ENCODE measurements around the gene MEGF6.
"Not testable (repeated sequence)": the region's sequence is repeated elsewhere in the genome, so short reads cannot be mapped to it uniquely, and the experiment has no call there.

The MEGF6 gene

GRCh38 chr1:3578433-3578805, 32.9 kb downstream of the MEGF6 start:
- no peak overlapping the region for H3K4me3 Mint-ChIP-seq
- H3K4me1 Mint-ChIP-seq (ENCODE audit: low read depth) = no peaks in the 10 kb centered on the region
- no peak overlapping the region for H3K27ac Mint-ChIP-seq
- H3K9me3 Mint-ChIP-seq = no peaks in the 10 kb centered on the region
- intact Hi-C loops (cut with micrococcal nuclease) = no loop called here
- no peaks in the 10 kb centered on the region for H3K36me3 Mint-ChIP-seq (ENCODE audit: low read depth)
- no peaks in the 10 kb centered on the region for H3K27me3 Mint-ChIP-seq

- Mint-ChIP-seq H3K27ac (no peak overlapping the region), H3K27me3 (no peaks in the 10 kb centered on the region), H3K36me3 (ENCODE audit: low read depth) (no peaks in the 10 kb centered on the region), H3K4me1 (ENCODE audit: low read depth) (no peaks in the 10 kb centered on the region), H3K9me3 (no peaks in the 10 kb centered on the region), H3K4me3 (no peak overlapping the region)
- intact Hi-C loops (cut with micrococcal nuclease) = no loop called here
Measured at GRCh38 chr1:3577711-3578432, 33.4 kb downstream of the MEGF6 start.

- H3K36me3 Mint-ChIP-seq (ENCODE audit: low read depth) = no peaks in the 10 kb centered on the region
- H3K4me3 Mint-ChIP-seq = no peak overlapping the region
- H3K9me3 Mint-ChIP-seq = no peaks in the 10 kb centered on the region
- H3K27ac Mint-ChIP-seq = no peak overlapping the region
- no peaks in the 10 kb centered on the region for H3K4me1 Mint-ChIP-seq (ENCODE audit: low read depth)
- H3K27me3 Mint-ChIP-seq = no peaks in the 10 kb centered on the region
- intact Hi-C loops (cut with micrococcal nuclease) = no loop called here
Measured at GRCh38 chr1:3577300-3577699, 34.0 kb downstream of the MEGF6 start.

- H3K27me3 Mint-ChIP-seq = no peaks in the 10 kb centered on the region
- intact Hi-C loops (cut with micrococcal nuclease) = no loop called here
- H3K4me1 Mint-ChIP-seq (ENCODE audit: low read depth) = no peaks in the 10 kb centered on the region
- no peak overlapping the region for H3K4me3 Mint-ChIP-seq
- H3K27ac Mint-ChIP-seq = no peak overlapping the region
- no peaks in the 10 kb centered on the region for H3K9me3 Mint-ChIP-seq
- no peaks in the 10 kb centered on the region for H3K36me3 Mint-ChIP-seq (ENCODE audit: low read depth)
Measured at GRCh38 chr1:3575993-3576392, 35.3 kb downstream of the MEGF6 start.

- H3K27me3 Mint-ChIP-seq; H3K9me3 Mint-ChIP-seq; H3K36me3 Mint-ChIP-seq (ENCODE audit: low read depth); intact Hi-C loops (cut with micrococcal nuclease); H3K27ac Mint-ChIP-seq; H3K4me1 Mint-ChIP-seq (ENCODE audit: low read depth); H3K4me3 Mint-ChIP-seq: not testable (repeated sequence)
Measured at GRCh38 chr1:3575515-3575914, 35.8 kb downstream of the MEGF6 start.

- no peaks in the 10 kb centered on the region for H3K4me1 Mint-ChIP-seq (ENCODE audit: low read depth)
- no peak overlapping the region for H3K27ac Mint-ChIP-seq
- intact Hi-C loops (cut with micrococcal nuclease) = no loop called here
Measured at GRCh38 chr1:3573500-3573899, 37.8 kb downstream of the MEGF6 start.

GRCh38 chr1:3572638-3573037, 38.7 kb downstream of the MEGF6 start:
- H3K4me3 Mint-ChIP-seq; H3K27me3 Mint-ChIP-seq; H3K27ac Mint-ChIP-seq; H3K9me3 Mint-ChIP-seq; intact Hi-C loops (cut with micrococcal nuclease); H3K36me3 Mint-ChIP-seq (ENCODE audit: low read depth); H3K4me1 Mint-ChIP-seq (ENCODE audit: low read depth): not testable (repeated sequence)

More at GRCh38 chr1:3573500-3573899, 37.8 kb downstream of the MEGF6 start:
- H3K4me3 Mint-ChIP-seq = no peak overlapping the region
- no peaks in the 10 kb centered on the region for H3K27me3 Mint-ChIP-seq
- no peaks in the 10 kb centered on the region for H3K36me3 Mint-ChIP-seq (ENCODE audit: low read depth)
- no peaks in the 10 kb centered on the region for H3K9me3 Mint-ChIP-seq

GRCh38 chr1:3571263-3571662, 40.0 kb downstream of the MEGF6 start:
- no peaks in the 10 kb centered on the region for H3K27me3 Mint-ChIP-seq
- H3K4me3 Mint-ChIP-seq = no peak overlapping the region
- intact Hi-C loops (cut with micrococcal nuclease) = no loop called here

GRCh38 chr1:3570066-3570986, 41.0 kb downstream of the MEGF6 start:
- intact Hi-C loops (cut with micrococcal nuclease) = no loop called here
- Mint-ChIP-seq H3K27me3 (no peaks in the 10 kb centered on the region), H3K4me3 (no peak overlapping the region), H3K27ac (no peak overlapping the region), H3K36me3 (ENCODE audit: low read depth) (no peaks in the 10 kb centered on the region), H3K4me1 (ENCODE audit: low read depth) (no peaks in the 10 kb centered on the region), H3K9me3 (no peaks in the 10 kb centered on the region)

More at GRCh38 chr1:3571263-3571662, 40.0 kb downstream of the MEGF6 start:
- no peaks in the 10 kb centered on the region for H3K4me1 Mint-ChIP-seq (ENCODE audit: low read depth)
- H3K9me3 Mint-ChIP-seq = no peaks in the 10 kb centered on the region
- H3K36me3 Mint-ChIP-seq (ENCODE audit: low read depth) = no peaks in the 10 kb centered on the region
- H3K27ac Mint-ChIP-seq = no peak overlapping the region

- intact Hi-C loops (cut with micrococcal nuclease) = no loop called here
- Mint-ChIP-seq H3K36me3 (ENCODE audit: low read depth) (no peaks in the 10 kb centered on the region), H3K4me1 (ENCODE audit: low read depth) (no peaks in the 10 kb centered on the region), H3K4me3 (no peak overlapping the region), H3K27me3 (no peaks in the 10 kb centered on the region), H3K27ac (no peak overlapping the region), H3K9me3 (no peaks in the 10 kb centered on the region)
Measured at GRCh38 chr1:3569436-3569835, 41.9 kb downstream of the MEGF6 start.

- Mint-ChIP-seq H3K27me3 (no peaks in the 10 kb centered on the region), H3K4me1 (ENCODE audit: low read depth) (no peaks in the 10 kb centered on the region), H3K9me3 (no peaks in the 10 kb centered on the region), H3K36me3 (ENCODE audit: low read depth) (no peaks in the 10 kb centered on the region), H3K27ac (no peak overlapping the region), H3K4me3 (no peak overlapping the region)
- intact Hi-C loops (cut with micrococcal nuclease) = no loop called here
Measured at GRCh38 chr1:3568815-3569435, 42.4 kb downstream of the MEGF6 start.

- no peaks in the 10 kb centered on the region for H3K4me1 Mint-ChIP-seq (ENCODE audit: low read depth)
- no peaks in the 10 kb centered on the region for H3K36me3 Mint-ChIP-seq (ENCODE audit: low read depth)
- no peak overlapping the region for H3K27ac Mint-ChIP-seq
- H3K4me3 Mint-ChIP-seq = no peak overlapping the region
- H3K9me3 Mint-ChIP-seq = no peaks in the 10 kb centered on the region
- H3K27me3 Mint-ChIP-seq = no peaks in the 10 kb centered on the region
- intact Hi-C loops (cut with micrococcal nuclease) = no loop called here
Measured at GRCh38 chr1:3566951-3567804, 44.1 kb downstream of the MEGF6 start.

- intact Hi-C loops (cut with micrococcal nuclease) = no loop called here
- Mint-ChIP-seq H3K9me3 (no peaks in the 10 kb centered on the region), H3K27ac (no peak overlapping the region), H3K4me3 (no peak overlapping the region), H3K27me3 (no peaks in the 10 kb centered on the region), H3K36me3 (ENCODE audit: low read depth) (no peaks in the 10 kb centered on the region), H3K4me1 (ENCODE audit: low read depth) (no peaks in the 10 kb centered on the region)
Measured at GRCh38 chr1:3566003-3566885, 45.1 kb downstream of the MEGF6 start.
